Activated CD8-positive, alpha-beta T cell treated with anti-CD3 and anti-CD28 coated beads, Interleukin-2, amount 10 ng/mL, durations not matched to agents 7 days and 5 days (primary cell): ENCODE results near the gene TIGD4. TPM values are rescaled to one million over a fixed set of nuclear protein-coding genes. Genes with fewer than 3 reads are reported as not detected.

Experiments used
- ATAC-seq: fragments of 150-1000 bp; cut with Tn5 transposase; one replicate; pipeline ENCODE4 v1.10.0; 2021; ENCODE audit warnings: moderate library complexity
- CTCF ChIA-PET: fragments of 350-600 bp; sonication (Branson Sonifier 250); formaldehyde crosslinking; loops from one replicate; lab custom pipeline; 2021; ENCODE audit warnings: antibody characterized with exemption; lab: Charles Lee
- POLR2A ChIA-PET: fragments of 350-600 bp; sonication (Branson Sonifier 250); formaldehyde crosslinking; loops from one replicate; lab custom pipeline; 2021; ENCODE audit warnings: antibody characterized with exemption; lab: Charles Lee
- DNase-seq: peaks from one replicate; pipeline ENCODE4 v3.0.0-alpha.2; 2020
- H3K27ac Mint-ChIP-seq: one replicate; pipeline ENCODE4 v1.8.0; 2021; ENCODE audit warnings: mild to moderate bottlenecking, mixed read lengths
- H3K27me3 Mint-ChIP-seq: one replicate; pipeline ENCODE4 v1.8.0; 2021; ENCODE audit warnings: low read depth, mixed read lengths
- H3K36me3 Mint-ChIP-seq: one replicate; pipeline ENCODE4 v1.8.0; 2021; ENCODE audit warnings: low read depth, mixed read lengths
- H3K4me1 Mint-ChIP-seq: one replicate; pipeline ENCODE4 v1.8.0; 2021; ENCODE audit warnings: low read depth, mixed read lengths
- H3K4me3 Mint-ChIP-seq: one replicate; pipeline ENCODE4 v1.8.0; 2021; ENCODE audit warnings: mild to moderate bottlenecking, mixed read lengths
- H3K9me3 Mint-ChIP-seq: one replicate; pipeline ENCODE4 v1.8.0; 2022; ENCODE audit warnings: mixed read lengths; ENCODE audit not compliant: insufficient read depth
- total RNA-seq, 2 experiments: library from RNA; stranded (reverse); gene quantifications; one replicate each; pipeline ENCODE4 v1.2.3, GENCODE V29; 2021

The TIGD4 gene
- total RNA-seq, 2 experiments from 2014 or later: 0.40 to 0.44 TPM

GRCh38 chr4:152735906-152736305 lies 43.6 kb downstream of the TIGD4 start:
- Mint-ChIP-seq H3K27ac (no peak overlapping the region), H3K4me1 (no peaks in the 10 kb centered on the region), H3K27me3 (peaks cover 8% of the 10 kb centered on the region), H3K4me3 (no peak overlapping the region), H3K9me3 (no peaks in the 10 kb centered on the region), H3K36me3 (no peaks in the 10 kb centered on the region)
- ChIA-PET CTCF (interaction anchor here (0.8 to 2.5 kb wide), 16 partner anchors 17 to 381 kb away, joined by 3 to 25 read pairs (median 3); no protein-coding TSS in a partner anchor), POLR2A (no interaction called here)
- ATAC-seq: no peak
- DNase-seq: no peak

DNA sequence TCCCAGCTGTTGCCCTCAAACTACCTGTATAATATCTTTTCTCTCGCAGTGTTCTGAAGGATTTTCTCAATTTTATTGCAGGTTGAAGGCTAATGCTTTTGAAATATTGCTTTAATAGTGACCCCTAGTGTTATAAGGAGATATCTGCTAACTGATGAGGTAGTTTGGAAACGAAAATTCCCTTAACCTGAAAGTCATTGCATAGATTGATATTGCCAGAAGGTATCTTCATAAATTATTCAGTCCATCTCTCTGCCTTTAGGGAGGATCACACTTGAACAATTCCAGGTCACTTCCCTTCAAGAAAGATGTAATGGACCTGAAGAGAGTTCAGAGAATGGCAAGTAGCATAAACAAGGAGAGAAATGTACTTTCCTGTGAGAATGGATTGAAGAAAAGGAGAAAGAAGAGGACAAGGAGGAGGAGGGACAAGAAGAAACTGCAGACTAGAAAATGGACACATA lies 44.1 kb downstream of the TIGD4 start:
- H3K27me3 Mint-ChIP-seq: peaks cover 8% of the 10 kb centered on the region
- H3K36me3 Mint-ChIP-seq: no peaks in the 10 kb centered on the region
- no peak overlapping the region for H3K4me3 Mint-ChIP-seq
- DNase-seq (no peak), ATAC-seq (no peak)
- no peaks in the 10 kb centered on the region for H3K9me3 Mint-ChIP-seq
- ChIA-PET CTCF (interaction anchor here (0.8 to 2.5 kb wide), 21 partner anchors 16 to 333 kb away, joined by 3 to 25 read pairs (median 3); no protein-coding TSS in a partner anchor), POLR2A (no interaction called here)
- no peak overlapping the region for H3K27ac Mint-ChIP-seq
- H3K4me1 Mint-ChIP-seq: no peaks in the 10 kb centered on the region

DNA sequence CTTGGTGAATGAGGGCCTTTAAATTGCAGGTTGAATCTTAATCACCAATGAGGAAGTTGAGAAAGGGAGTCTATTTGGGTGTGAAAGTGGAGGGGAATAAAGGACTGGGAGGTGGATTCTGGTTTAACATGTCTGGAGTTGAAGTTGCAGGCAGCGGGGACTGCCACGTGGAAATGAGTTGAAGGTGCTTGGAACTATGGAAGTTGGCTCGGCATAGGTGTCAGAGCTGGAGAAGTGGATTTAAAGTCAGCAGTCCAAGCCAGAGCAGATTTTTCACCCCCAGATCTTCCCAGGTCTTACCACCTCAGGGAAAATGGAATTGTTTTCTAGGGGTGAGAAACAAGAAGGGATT lies 44.9 kb downstream of the TIGD4 start:
- Mint-ChIP-seq H3K36me3 (no peaks in the 10 kb centered on the region), H3K27ac (no peak overlapping the region), H3K4me1 (no peaks in the 10 kb centered on the region), H3K27me3 (peaks cover 8% of the 10 kb centered on the region), H3K4me3 (no peak overlapping the region), H3K9me3 (no peaks in the 10 kb centered on the region)
- DNase-seq: no peak
- ChIA-PET POLR2A (no interaction called here), CTCF (interaction anchor here (1.0 to 2.5 kb wide), 13 partner anchors 16 to 325 kb away, joined by 3 to 25 read pairs (median 3); no protein-coding TSS in a partner anchor)
- ATAC-seq: no peak

GRCh38 chr4:152734015-152734698 lies 45.4 kb downstream of the TIGD4 start:
- Mint-ChIP-seq H3K4me1 (no peaks in the 10 kb centered on the region), H3K4me3 (no peak overlapping the region)

GRCh38 chr4:152731997-152732396 lies 47.5 kb downstream of the TIGD4 start:
- POLR2A ChIA-PET: no interaction called here
- no peaks in the 10 kb centered on the region for H3K4me1 Mint-ChIP-seq
- no peaks in the 10 kb centered on the region for H3K36me3 Mint-ChIP-seq
- H3K27me3 Mint-ChIP-seq: peaks cover 14% of the 10 kb centered on the region
- CTCF ChIA-PET: no interaction called here
- H3K27ac Mint-ChIP-seq: no peak overlapping the region
- ATAC-seq: no peak
- H3K9me3 Mint-ChIP-seq: no peaks in the 10 kb centered on the region
- no peak for DNase-seq
- no peak overlapping the region for H3K4me3 Mint-ChIP-seq

More at GRCh38 chr4:152734015-152734698, 45.4 kb downstream of the TIGD4 start:
- Mint-ChIP-seq H3K36me3 (no peaks in the 10 kb centered on the region), H3K27me3 (peaks cover 8% of the 10 kb centered on the region), H3K27ac (no peak overlapping the region), H3K9me3 (no peaks in the 10 kb centered on the region)
- ChIA-PET POLR2A (no interaction called here), CTCF (interaction anchor here (1.1 to 2.5 kb wide), 7 partner anchors 91 to 325 kb away, joined by 3 to 14 read pairs (median 4); no protein-coding TSS in a partner anchor)
- DNase-seq: no peak
- no peak for ATAC-seq

GRCh38 chr4:152729466-152729865 lies 50.1 kb downstream of the TIGD4 start:
- Mint-ChIP-seq H3K27ac (no peak overlapping the region), H3K27me3 (peaks cover 6% of the 10 kb centered on the region), H3K36me3 (no peaks in the 10 kb centered on the region), H3K4me3 (no peak overlapping the region), H3K9me3 (no peaks in the 10 kb centered on the region), H3K4me1 (no peaks in the 10 kb centered on the region)
- ATAC-seq (no peak), DNase-seq (no peak)
- ChIA-PET POLR2A (no interaction called here), CTCF (no interaction called here)

DNA sequence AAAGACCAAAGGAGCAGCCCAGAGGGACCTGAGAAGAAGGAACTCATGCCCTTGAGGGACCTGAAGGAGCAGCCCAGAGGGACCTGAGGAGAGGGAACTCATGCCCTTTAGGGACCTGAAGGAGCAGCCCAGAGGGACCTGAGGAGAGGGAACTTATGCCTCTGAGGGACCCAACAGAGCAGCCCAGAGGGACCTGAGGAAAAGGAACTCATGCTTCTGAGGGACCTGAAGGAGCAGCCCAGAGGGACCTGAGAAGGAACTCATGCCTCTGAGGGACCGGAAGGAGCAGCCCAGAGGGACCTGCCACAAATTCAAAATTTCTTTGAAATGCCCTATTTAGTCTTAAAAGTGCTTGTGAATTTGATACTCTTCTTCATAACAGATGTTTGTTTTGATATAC lies 51.2 kb downstream of the TIGD4 start:
- Mint-ChIP-seq H3K27ac (no peak overlapping the region), H3K4me1 (no peaks in the 10 kb centered on the region), H3K27me3 (peaks cover 6% of the 10 kb centered on the region), H3K9me3 (no peaks in the 10 kb centered on the region), H3K36me3 (no peaks in the 10 kb centered on the region), H3K4me3 (no peak overlapping the region)
- ChIA-PET POLR2A (no interaction called here), CTCF (interaction anchor here (0.8 to 1.7 kb wide), 2 partner anchors 227 to 320 kb away, joined by 3 to 6 read pairs; no protein-coding TSS in a partner anchor)
- DNase-seq (no peak), ATAC-seq (no peak)

DNA sequence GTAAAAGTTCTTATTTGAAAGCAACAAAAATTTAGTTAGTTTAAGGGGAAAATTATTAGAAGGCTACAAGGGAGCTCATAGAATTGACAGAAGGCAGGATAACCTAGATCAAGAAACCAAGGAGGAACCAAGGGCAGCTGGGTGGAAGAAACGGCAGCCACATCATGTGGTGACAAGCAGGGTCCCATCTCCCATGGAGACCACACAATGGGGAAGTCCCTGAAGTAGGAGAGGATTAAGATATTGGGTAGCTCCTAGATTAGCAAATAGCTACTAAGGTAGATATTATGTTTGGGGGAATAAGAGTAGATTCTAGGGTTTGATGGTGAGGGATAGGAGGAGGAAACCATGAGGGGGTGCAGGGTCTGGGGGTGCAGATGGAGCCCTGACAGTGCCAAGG lies 51.7 kb downstream of the TIGD4 start:
- ChIA-PET CTCF (interaction anchor here (0.8 to 1.7 kb wide), 2 partner anchors 226 to 319 kb away, joined by 3 to 6 read pairs; no protein-coding TSS in a partner anchor), POLR2A (interaction anchor here (0.8 kb wide), 1 partner anchor 191 kb away, joined by 3 read pairs; no protein-coding TSS in a partner anchor)
- Mint-ChIP-seq H3K9me3 (no peaks in the 10 kb centered on the region), H3K27me3 (peaks cover 8% of the 10 kb centered on the region), H3K4me1 (no peaks in the 10 kb centered on the region), H3K4me3 (no peak overlapping the region), H3K27ac (no peak overlapping the region), H3K36me3 (no peaks in the 10 kb centered on the region)
- DNase-seq: no peak
- ATAC-seq: no peak

GRCh38 chr4:152724494-152724893 lies 55.0 kb downstream of the TIGD4 start:
- ChIA-PET CTCF (no interaction called here), POLR2A (no interaction called here)
- ATAC-seq: no peak
- H3K27ac Mint-ChIP-seq: no peak overlapping the region
- H3K27me3 Mint-ChIP-seq: peaks cover 13% of the 10 kb centered on the region
- no peaks in the 10 kb centered on the region for H3K4me1 Mint-ChIP-seq
- no peak overlapping the region for H3K4me3 Mint-ChIP-seq
- H3K36me3 Mint-ChIP-seq: no peaks in the 10 kb centered on the region
- H3K9me3 Mint-ChIP-seq: no peaks in the 10 kb centered on the region
- DNase-seq: no peak

DNA sequence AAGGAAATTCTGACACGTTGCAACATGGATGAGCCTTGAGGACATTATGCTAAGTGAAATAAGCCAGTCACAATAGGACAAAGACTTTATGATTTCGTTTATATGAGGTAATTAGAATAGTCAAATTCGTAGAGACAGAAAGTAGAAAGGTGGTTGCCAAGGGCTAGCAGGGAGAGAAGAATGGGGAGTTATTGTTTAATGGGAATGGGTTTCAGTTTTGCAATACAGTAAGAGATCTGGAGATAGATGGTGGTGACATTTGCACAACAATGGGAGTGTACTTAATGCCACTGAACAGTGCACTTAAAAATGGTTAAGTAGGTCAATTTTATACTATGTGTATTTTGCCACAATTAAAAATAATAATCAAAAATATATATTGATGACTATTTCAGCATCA lies 56.3 kb downstream of the TIGD4 start:
- peaks cover 13% of the 10 kb centered on the region for H3K27me3 Mint-ChIP-seq
- no peaks in the 10 kb centered on the region for H3K36me3 Mint-ChIP-seq
- H3K27ac Mint-ChIP-seq: no peak overlapping the region
- POLR2A ChIA-PET: no interaction called here
- ATAC-seq: no peak
- no peak overlapping the region for H3K4me3 Mint-ChIP-seq
- DNase-seq: no peak
- no peaks in the 10 kb centered on the region for H3K9me3 Mint-ChIP-seq
- H3K4me1 Mint-ChIP-seq: no peaks in the 10 kb centered on the region
- CTCF ChIA-PET: interaction anchor here (0.8 kb wide), 1 partner anchor 10 kb away, joined by 3 read pairs; no protein-coding TSS in a partner anchor

DNA sequence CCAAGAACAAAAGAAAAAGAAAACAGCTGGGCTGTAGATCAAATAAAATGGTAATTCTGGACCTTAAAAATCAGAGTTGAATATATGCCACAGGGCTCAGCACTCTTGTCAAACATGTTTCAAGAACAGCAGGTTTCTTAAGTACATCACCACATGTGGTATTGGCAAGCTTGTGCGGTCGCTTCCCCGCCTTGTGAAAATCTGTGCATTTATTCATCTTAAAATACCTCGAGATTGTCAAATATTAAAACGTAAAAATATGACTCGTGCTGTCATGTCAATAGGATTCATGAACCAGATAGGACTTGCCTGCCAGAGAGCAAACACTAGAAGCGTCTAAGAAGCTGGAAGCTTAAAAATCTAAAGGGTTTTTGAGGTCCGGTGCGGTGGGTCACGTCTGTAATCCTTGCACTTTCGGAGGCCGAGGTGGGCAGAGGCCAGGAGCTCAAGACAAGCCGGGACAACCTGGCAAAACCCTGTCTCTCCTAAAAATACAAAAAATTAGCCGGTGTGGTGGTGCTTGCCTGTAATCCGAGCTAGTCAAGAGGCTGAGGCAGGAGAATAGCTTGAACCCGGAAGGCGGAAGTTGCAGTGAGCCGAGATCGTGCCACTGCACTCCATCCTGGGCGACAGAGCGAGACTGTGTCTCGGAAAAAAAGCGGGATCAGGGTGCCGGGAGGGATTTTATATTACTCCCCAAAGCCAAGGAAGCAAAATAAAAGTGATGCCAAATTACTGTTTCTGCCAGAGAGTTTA lies 59.6 kb downstream of the TIGD4 start:
- no peaks in the 10 kb centered on the region for H3K9me3 Mint-ChIP-seq
- ChIA-PET POLR2A (no interaction called here), CTCF (interaction anchor here (1.7 kb wide), 1 partner anchor 16 kb away, joined by 7 read pairs; no protein-coding TSS in a partner anchor)
- no peak overlapping the region for H3K27ac Mint-ChIP-seq
- H3K4me1 Mint-ChIP-seq: no peaks in the 10 kb centered on the region
- no peak for ATAC-seq
- H3K36me3 Mint-ChIP-seq: peaks cover 3% of the 10 kb centered on the region
- DNase-seq: no peak
- H3K4me3 Mint-ChIP-seq: no peak overlapping the region
- peaks cover 7% of the 10 kb centered on the region for H3K27me3 Mint-ChIP-seq
